CD1c-positive myeloid dendritic cell (primary cell): ENCODE results near the gene CNIH1.
"Not testable (repeated sequence)": the region's sequence is repeated elsewhere in the genome, so short reads cannot be mapped to it uniquely, and the experiment has no call there.

ENCODE experiments used
- DNase-seq: peaks from one replicate; pipeline ENCODE4 v3.0.0-alpha.2; 2016; ENCODE audit errors: extremely low spot score

Gene CNIH1

DNA sequence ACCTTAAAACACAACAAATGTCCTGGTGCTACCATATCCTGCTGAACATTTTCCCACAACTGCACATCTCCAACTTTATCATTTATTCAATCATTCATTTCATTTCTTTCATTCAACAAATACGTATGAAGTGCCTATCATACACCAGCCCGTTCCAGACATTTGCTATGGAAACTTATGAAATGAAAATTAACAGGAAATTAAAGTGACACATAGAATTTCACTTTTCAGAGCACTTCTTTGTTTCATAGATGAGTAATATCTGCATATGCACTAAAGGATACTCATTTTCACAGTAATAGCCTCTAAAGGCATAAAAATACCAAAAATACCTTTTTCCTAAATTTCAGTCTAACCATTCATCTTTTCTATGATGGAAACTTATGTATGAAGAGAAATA is 12.6 kb downstream of the CNIH1 start:
- DNase-seq, result no peak

DNA sequence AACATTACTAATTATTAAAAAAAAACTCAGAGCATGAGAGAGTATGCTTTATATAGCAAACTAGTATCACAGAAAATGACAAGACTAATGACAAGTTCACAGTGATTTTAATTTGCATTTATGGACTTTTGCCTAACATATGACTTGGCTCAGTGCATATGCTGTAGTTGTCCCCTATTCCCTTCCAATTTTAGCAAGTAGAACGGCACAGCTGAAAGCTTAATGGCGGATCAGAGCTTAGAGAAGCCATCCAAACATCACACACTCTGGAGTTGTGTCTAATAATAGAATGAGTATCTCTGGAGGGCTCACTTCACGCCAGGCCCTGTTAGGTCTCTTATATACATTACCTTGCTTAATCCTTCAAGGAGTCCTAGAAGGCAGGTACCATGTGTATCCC is 13.3 kb downstream of the CNIH1 start:
- DNase-seq, result no peak

DNA sequence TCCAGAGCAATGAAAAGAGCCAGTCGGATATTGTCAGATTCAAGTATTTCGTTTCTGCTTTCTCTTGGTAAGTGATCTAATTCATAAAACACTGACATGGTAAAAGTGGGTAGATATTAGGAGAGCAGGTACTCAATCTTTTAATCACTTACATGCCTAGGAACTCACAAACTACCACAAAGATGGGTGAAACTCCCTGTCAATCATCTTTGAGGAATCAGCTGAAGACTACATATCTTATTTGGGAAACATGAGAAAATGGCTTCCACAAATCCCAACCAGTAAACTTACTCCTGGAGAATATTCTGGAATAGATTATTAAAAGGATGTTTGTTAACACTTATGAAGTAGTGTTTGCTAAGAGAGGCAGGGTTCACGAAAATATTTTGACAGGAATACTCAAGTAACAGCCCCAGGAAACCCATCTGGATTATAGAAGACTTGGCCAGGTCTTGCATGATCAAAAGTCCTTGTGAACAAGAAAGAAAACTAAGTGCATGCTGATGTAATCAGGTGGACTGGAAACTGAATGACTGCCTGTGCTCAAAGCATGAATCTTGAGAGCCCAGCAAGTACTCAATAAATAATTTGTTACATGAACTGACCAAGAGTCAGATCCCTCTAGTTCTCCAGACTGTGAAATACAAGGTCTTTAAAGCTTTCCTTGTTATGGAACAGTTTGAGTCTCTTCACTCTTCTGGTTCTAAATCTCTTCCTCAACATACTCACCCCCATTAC is 15.5 kb downstream of the CNIH1 start:
- no peak for DNase-seq

DNA sequence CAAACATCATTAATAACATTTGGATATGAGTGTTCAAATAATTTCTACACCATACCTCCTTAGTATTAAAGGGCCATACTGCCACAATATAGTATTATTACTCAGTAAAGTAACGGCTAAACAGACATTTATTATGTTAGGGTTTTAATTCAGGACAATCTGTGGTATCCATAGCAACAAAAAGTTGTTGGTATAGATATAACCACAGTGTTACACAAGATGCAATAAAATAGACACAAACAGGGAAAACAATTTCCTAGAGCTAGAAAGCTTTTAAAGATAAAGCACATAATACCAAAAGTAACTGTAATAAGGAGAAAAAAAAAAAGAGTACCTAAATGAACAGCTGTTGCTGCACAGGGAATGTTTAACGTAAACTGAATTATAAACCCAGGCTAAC is 16.1 kb downstream of the CNIH1 start:
- DNase-seq, result no peak

DNA sequence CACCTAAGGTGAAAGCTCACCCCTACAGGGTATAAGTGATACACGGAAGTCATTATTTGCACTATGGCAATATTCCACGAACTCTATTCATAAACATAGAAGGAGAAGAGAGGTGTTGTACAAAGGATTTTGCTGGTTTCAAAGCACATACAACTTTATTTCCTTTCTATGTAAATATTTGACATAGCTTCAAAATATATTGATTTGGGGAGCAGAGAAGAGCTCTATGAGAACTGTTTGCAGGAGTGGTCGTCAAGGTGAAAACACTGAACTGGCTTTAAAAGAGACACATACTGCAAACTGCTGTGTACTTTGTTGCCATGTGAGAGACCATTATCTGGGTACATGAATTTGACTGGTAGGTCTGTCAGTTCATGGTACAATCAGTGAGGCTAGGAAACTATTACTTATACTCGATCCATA is 16.7 kb downstream of the CNIH1 start:
- no peak for DNase-seq

DNA sequence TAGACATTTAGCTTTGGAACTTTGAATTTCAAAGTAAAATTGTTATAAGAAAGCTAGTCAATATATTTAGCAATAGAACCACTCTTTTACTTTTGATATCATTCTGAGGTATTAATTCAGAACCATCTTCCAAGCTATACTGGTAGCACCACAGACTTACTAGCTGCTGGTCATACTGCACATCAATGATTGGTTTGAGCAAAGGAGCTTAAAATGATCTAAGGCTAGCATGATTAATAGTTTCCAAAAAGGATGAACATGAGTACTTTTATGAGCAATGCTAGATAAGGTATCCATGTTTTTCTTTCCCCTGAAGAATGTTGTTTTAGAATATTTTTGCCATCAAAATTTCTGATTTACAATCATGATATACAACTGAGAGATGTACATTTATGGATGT is 17.2 kb downstream of the CNIH1 start:
- DNase-seq, result no peak

- peak; percentile 26 for DNase-seq
Measured at GRCh38 chr14:54420478-54421142, 20.6 kb downstream of the CNIH1 start.

- no peak for DNase-seq
Measured at GRCh38 chr14:54411371-54411770, 29.8 kb downstream of the CNIH1 start.

DNA sequence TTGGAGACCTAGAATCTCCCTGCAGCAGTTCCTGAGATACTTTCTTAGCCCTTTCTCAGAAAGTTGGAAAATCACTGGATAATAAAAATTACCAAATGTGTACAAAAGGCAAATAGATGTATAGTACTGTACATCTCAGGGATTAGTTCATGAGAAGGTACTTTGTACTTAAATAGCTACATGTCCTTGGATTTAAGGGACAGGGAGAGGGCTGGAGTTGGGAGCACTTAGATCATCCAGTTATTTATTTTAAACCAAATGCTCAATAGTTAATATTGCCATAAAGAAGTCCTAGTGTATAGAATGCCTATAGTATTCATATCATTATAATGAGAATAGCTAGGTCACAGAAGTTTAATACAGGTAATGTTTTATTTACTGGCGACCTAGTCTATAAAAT is 31.0 kb downstream of the CNIH1 start:
- no peak for DNase-seq

DNA sequence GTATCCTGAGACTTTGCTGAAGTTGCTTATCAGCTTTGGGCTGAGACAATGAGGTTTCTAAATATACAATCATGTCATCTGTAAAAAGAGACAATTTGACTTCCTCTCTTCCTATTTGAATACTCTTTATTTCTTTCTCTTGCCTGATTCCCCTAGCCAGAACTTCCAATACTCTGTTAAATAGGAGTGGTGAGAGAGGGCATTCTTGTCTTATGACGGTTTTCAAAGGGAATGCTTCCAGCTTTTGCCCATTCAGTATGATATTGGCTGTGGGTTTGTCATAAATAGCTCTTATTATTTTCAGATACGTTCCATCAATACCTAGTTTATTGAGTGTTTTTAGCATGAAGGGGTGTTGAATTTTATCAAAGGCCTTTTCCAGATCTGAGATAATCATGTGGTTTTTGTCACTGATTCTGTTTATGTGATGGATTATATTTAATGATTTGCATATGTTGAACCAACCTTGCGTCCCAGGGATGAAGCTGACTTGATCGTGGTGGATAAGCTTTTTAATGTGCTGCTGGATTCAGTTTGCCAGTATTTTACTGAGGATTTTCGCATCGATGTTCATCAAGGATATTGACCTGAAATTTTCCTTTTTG is 37.7 kb downstream of the CNIH1 start:
- DNase-seq, result not testable (repeated sequence)

DNA sequence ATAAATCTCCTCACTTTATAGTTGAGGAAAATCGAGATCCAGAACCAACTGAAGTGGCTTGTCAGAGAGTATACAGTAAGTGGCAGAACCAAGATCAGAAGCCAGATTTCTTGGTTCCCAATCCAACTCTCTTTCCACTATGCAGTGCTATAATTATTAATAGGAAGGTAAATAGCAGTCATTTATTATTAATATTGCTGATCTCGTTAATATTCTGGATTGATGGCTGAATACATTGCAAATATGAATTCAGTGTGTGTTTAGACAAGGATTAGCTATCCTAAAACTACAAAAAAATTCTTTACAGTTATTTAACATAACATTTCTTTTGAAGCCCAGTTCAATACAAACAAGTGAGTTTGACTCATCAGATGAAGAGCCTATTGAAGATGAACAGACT is 41.6 kb downstream of the CNIH1 start:
- DNase-seq, result no peak

DNA sequence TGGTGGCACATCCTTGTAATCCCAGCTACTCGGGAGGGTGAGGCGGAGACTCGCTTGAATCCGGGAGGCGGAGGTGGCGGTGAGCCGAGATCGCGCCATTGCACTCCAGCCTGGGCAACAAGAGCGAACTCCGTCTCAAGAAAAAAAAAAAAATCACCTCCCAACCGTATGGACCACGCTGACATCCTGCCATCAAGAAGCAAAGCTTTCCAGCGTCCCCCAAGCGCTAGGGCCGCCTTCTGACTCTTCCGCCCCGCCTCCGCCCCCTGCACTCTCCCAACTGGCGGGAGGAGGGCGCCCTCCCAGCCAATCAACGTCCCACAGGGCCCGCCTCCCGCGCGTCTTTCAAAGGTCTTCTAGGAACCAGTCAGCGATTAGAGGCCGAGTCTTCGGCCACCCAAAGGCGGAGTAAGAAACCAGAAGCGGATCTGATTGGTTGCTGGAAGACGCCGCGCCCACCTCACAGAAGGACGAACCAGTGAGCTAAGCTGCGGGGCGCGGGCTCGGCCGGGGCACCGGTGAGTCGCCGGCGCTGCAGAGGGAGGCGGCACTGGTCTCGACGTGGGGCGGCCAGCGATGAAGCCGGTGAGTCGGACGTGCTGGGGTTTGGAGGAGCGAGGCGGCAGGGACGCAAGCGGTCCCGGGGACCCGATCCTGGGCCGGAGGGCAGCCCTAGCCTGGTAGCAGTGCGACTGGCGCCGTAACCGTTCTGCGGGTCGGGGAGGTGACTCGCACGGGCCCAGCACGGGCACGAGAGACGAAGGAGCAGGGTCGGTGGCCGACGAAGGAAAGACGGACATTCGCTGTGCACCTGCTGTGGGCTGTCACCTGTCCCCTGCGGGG is 44.5 kb downstream of the CNIH1 start, which contains the start of gene CDKN3:
CDKN3 (plus strand) TSS at position 515 of the 843 bp plus-strand sequence; CDS start at position 577, 62 bp downstream.
- DNase-seq, result peak; percentile 99

- DNase-seq, result no peak
Measured at GRCh38 chr14:54396183-54396492, 45.0 kb downstream of the CNIH1 start.

- no peak for DNase-seq
Measured at GRCh38 chr14:54395716-54396115, 45.5 kb downstream of the CNIH1 start.

GRCh38 chr14:54395284-54395683 is 45.9 kb downstream of the CNIH1 start:
- DNase-seq, result no peak

DNA sequence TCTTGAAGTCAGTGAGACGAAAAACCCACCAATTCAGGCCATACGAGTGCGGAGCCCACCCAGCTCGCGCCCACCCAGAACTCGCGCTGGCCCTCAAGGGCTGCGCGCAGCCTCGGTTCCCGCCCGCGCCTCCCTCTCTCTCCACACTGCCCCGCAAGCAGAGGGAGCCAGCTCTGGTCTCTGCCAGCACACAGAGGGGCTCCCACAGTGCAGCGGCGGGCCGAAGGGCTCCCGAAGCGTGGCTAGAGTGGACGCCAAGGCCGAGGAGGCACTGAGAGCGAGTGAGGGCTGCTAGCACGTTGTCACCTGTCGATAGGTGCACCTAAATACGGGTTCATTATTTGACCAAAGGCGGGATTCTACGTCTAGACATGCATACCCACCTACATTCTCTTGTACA is 46.6 kb downstream of the CNIH1 start:
- DNase-seq, result no peak

DNA sequence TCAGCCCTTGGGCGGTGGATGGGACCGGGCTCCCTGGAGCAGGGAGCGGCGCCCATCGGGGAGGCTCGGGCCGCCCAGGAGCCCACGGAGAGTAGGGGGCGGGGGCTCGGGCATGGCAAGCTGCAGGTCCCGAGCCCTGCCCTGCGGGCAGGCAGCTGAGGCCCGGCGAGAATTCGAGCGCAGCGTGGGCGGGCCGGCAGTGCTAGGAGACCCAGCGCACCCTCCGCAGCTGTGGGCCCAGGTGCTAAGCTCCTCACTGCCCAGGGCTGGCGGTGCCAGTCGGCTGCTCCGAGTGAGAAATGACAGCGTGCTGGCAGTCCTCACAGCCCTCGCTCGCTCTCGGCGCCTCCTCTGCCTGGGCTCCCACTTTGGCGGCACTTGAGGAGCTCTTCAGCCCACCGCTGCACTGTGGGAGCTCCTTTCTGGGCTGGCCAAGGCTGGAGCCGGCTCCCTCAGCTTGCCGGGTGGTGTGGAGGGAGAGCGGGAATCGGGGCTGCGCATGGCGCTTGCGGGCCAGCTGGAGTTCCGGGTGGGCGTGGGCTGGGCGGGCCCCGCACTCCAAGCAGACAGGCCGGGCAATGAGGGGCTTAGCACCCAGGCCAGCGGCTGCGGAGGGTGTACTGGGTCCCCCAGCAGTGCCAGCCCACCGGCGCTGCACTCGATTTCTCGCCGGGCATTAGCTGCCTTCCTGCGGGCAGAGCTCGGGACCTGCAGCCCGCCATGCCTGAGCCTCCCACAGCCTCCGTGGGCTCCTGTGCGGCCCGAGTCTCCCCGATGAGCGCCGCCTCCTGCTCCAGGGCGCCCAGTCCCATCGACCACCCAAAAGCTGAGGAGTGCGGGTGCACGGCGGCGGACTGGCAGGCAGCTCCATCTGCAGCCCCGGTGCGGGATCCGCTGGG is 47.9 kb downstream of the CNIH1 start:
- DNase-seq, result not testable (repeated sequence)

DNA sequence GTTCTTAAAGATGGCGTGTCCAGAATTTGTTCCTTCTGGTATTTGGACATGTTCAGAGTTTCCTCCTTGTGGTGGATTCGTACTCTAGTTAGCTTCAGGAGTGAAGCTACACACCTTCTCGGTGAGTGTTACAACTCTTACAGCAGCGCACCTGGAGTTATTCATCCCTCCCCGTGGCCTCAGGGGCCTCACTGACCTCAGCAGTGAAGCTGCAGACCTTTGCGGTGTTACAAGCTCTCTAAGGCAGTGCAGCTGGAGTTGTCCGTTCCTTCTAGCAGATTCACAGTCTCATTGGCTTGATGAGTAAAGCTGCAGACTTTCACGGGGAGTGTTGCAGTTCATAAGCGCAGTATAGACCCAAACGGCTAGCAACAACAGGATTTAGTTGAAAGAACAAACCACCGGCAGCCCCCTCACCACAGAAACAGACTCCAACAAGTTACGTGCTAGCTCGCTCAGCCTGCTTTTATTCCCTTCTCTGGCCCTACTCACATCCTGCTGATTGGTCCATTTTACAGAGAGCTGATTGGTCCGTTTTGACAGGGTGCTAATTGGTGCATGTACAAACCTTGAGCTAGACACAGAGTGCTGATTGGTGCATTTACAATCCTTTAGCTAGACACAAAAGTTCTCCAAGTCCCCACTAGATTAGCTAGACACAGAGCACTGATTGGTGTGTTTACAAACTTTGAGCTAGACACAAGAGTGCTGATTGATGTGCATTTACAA is 48.9 kb downstream of the CNIH1 start:
- no peak for DNase-seq

GRCh38 chr14:54387328-54387727 is 53.8 kb downstream of the CNIH1 start:
- DNase-seq, result no peak

- no peak for DNase-seq
Measured at GRCh38 chr14:54385556-54385955, 55.6 kb downstream of the CNIH1 start.

GRCh38 chr14:54383835-54384234 is 57.3 kb downstream of the CNIH1 start:
- no peak for DNase-seq
